C4-2B (cell line): ENCODE results near the gene PALS2.

Experiments used
- ZFX ChIP-seq: fragments of 450-650 bp; IDR thresholded peaks from 2 replicates; pipeline ENCODE4 v1.6.1; 2017
- TF ChIP-seq, protein P1 (sequence below): fragments of 450-650 bp; conservative IDR thresholded peaks from 2 replicates; pipeline ENCODE4 v1.5.1; 2017; ENCODE audit warnings: mild to moderate bottlenecking

DNA sequence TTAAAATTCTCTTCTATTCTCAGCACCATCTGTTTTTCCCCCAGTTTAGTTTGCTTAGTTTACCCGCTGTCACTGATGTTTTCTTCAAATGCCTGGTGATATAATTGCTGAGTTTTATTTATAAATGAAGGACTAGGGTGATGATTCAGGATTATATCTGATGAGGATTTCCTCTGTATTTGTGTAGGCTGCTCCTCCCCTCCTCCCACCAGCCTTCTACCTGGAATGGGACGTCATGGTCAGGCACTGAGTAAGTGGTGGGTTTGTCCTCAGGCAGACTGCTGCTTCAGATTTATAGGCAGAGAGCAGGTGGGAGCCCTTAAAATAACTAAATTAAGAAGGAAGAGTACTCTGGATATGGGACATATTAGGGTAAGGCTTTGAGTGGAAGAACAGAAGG lies 35.8 kb downstream of the PALS2 start:
- TF ChIP-seq, protein P1, sequence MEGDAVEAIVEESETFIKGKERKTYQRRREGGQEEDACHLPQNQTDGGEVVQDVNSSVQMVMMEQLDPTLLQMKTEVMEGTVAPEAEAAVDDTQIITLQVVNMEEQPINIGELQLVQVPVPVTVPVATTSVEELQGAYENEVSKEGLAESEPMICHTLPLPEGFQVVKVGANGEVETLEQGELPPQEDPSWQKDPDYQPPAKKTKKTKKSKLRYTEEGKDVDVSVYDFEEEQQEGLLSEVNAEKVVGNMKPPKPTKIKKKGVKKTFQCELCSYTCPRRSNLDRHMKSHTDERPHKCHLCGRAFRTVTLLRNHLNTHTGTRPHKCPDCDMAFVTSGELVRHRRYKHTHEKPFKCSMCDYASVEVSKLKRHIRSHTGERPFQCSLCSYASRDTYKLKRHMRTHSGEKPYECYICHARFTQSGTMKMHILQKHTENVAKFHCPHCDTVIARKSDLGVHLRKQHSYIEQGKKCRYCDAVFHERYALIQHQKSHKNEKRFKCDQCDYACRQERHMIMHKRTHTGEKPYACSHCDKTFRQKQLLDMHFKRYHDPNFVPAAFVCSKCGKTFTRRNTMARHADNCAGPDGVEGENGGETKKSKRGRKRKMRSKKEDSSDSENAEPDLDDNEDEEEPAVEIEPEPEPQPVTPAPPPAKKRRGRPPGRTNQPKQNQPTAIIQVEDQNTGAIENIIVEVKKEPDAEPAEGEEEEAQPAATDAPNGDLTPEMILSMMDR = no peak
- TF ChIP-seq ZFX = no peak
